CD14-positive monocyte (primary cell): ENCODE measurements around the gene TACC2. TPM values are rescaled to one million over a fixed set of nuclear protein-coding genes. Genes with fewer than 3 reads are reported as not detected.

Source experiments
- DNase-seq, 3 donors: peaks; one replicate each; pipeline ENCODE4 v3.0.0-alpha.2; 2011 to 2022
- H2AFZ ChIP-seq: 2 replicates; pipeline ENCODE4 v1.6.0; 2012; ENCODE audit warnings: mild to moderate bottlenecking, low read depth, low read length, inconsistent platforms; ENCODE audit not compliant: insufficient read depth, poor library complexity, severe bottlenecking
- H3K27ac ChIP-seq, 2 donors: 1 replicate in 1 of 2; 2 replicates in 1 of 2; pipeline ENCODE4 v1.5.1; 2012 to 2013; ENCODE audit warnings: low read length in 2 of 2, control low read depth in 1 of 2, inconsistent platforms in 1 of 2, low read depth in 1 of 2, mild to moderate bottlenecking in 1 of 2
- H3K27me3 ChIP-seq, 2 donors: one replicate each; pipeline versions ENCODE4 v1.6.0 to v1.6.1; 2011 to 2013; ENCODE audit warnings: low read length in 2 of 2; ENCODE audit not compliant: control insufficient read depth in 2 of 2, insufficient read depth in 2 of 2
- H3K36me3 ChIP-seq, 2 donors: replicated peaks in 1 of 2; 1 replicate in 1 of 2; 2 replicates in 1 of 2; pipeline versions ENCODE4 v1.5.1 to v1.6.1; 2012 to 2013; ENCODE audit warnings: low read length in 2 of 2, control low read depth in 1 of 2, inconsistent platforms in 1 of 2, mild to moderate bottlenecking in 1 of 2; ENCODE audit not compliant: insufficient read depth in 2 of 2, control insufficient read depth in 1 of 2
- H3K4me1 ChIP-seq, 2 donors: 1 replicate in 1 of 2; 2 replicates in 1 of 2; pipeline versions ENCODE4 v1.5.1 to v1.6.1; 2012 to 2013; ENCODE audit warnings: low read length in 2 of 2, control low read depth in 1 of 2, inconsistent platforms in 1 of 2, mild to moderate bottlenecking in 1 of 2, moderate library complexity in 1 of 2; ENCODE audit not compliant: insufficient read depth in 2 of 2, control insufficient read depth in 1 of 2
- H3K4me2 ChIP-seq: replicated peaks from 2 replicates; pipeline ENCODE3; 2012; ENCODE audit warnings: low read length, moderate library complexity, mild to moderate bottlenecking; ENCODE audit not compliant: poor library complexity, severe bottlenecking; ENCODE audit errors: extremely low read depth
- H3K4me3 ChIP-seq, 3 experiments: fragments of 200-600 bp in 1 of 3; sonication (generic) in 1 of 3; replicated peaks in 1 of 3; 1 replicate in 2 of 3; 2 replicates in 1 of 3; pipeline ENCODE4 v1.5.1; 2011 to 2013; ENCODE audit warnings: low read length in 3 of 3, mild to moderate bottlenecking in 3 of 3, control low read depth in 2 of 3, low read depth in 2 of 3, inconsistent platforms in 1 of 3, moderate library complexity in 1 of 3
- H3K79me2 ChIP-seq: 2 replicates; pipeline ENCODE4 v1.6.0; 2012; ENCODE audit warnings: mild to moderate bottlenecking, control low read depth, inconsistent platforms, low read length, moderate library complexity; ENCODE audit not compliant: insufficient read depth
- H3K9ac ChIP-seq: 2 replicates; pipeline ENCODE4 v1.6.0; 2017; ENCODE audit warnings: low read length, mild to moderate bottlenecking; ENCODE audit not compliant: insufficient read depth, poor library complexity, severe bottlenecking
- H3K9me3 ChIP-seq, 2 donors: replicated peaks in 1 of 2; 1 replicate in 1 of 2; 2 replicates in 1 of 2; pipeline versions ENCODE4 v1.5.1 to v1.6.1; 2012 to 2013; ENCODE audit warnings: low read length in 2 of 2, control low read depth in 1 of 2; ENCODE audit not compliant: control insufficient read depth in 1 of 2, insufficient read depth in 1 of 2
- H4K20me1 ChIP-seq: 2 replicates; pipeline ENCODE4 v1.6.0; 2012; ENCODE audit warnings: mild to moderate bottlenecking, low read length, control low read depth, moderate library complexity; ENCODE audit not compliant: insufficient read depth
- H3K27ac Mint-ChIP-seq, 7 donors: one replicate each; pipeline ENCODE4 v1.8.0; 2020; ENCODE audit warnings: mild to moderate bottlenecking in 7 of 7, mixed read lengths in 7 of 7, moderate library complexity in 6 of 7, inconsistent platforms in 2 of 7
- H3K27me3 Mint-ChIP-seq, 3 donors: one replicate each; pipeline ENCODE4 v1.8.0; 2021 to 2022; ENCODE audit warnings: low read depth in 3 of 3, mild to moderate bottlenecking in 3 of 3, mixed read lengths in 3 of 3, moderate library complexity in 3 of 3, inconsistent platforms in 1 of 3
- H3K36me3 Mint-ChIP-seq, 2 donors: one replicate each; pipeline ENCODE4 v1.8.0; 2020; ENCODE audit warnings: mixed read lengths in 2 of 2, inconsistent platforms in 1 of 2, mild to moderate bottlenecking in 1 of 2
- H3K4me1 Mint-ChIP-seq: one replicate; pipeline ENCODE4 v1.8.0; 2020; ENCODE audit warnings: mild to moderate bottlenecking, mixed read lengths
- H3K4me3 Mint-ChIP-seq, 2 donors: one replicate each; pipeline ENCODE4 v1.8.0; 2020; ENCODE audit warnings: mild to moderate bottlenecking in 2 of 2, mixed read lengths in 2 of 2, moderate library complexity in 1 of 2
- H3K9me3 Mint-ChIP-seq, 7 donors: one replicate each; pipeline ENCODE4 v1.8.0; 2020 to 2022; ENCODE audit warnings: mixed read lengths in 7 of 7, mild to moderate bottlenecking in 6 of 7, moderate library complexity in 6 of 7, inconsistent platforms in 2 of 7
- WGBS: methylation state at CpG from one replicate; pipeline ENCODE4 v1.1.5; 2013; ENCODE audit warnings: missing lambda C conversion rate; ENCODE audit not compliant: insufficient coverage; 5-methylcytosine and 5-hydroxymethylcytosine counted together
- intact Hi-C, 2 donors: fragments of 100-400 bp; cut with micrococcal nuclease; formaldehyde crosslinking; loops; one replicate each; pipeline versions ENCODE4 v1.15.0 to v1.15.1; 2023
- polyA plus RNA-seq, 3 donors: library from polyadenylated mRNA; depleted of rRNA in 1 of 3; unstranded in 2 of 3; stranded (reverse) in 1 of 3; fragments of 300-500 nt in 2 of 3; fragments of >200 nt in 1 of 3; fragmentation: Illumina TruSeq in 2 of 3; gene quantifications; 1 replicate in 2 of 3; 2 replicates in 1 of 3; pipeline ENCODE4 v1.2.3, GENCODE V29; 2012 to 2021
- TF ChIP-seq, protein P1 (sequence below): fragments of 200-600 bp; IDR thresholded peaks from one replicate; pipeline ENCODE4 v1.8.0; 2022; ENCODE audit warnings: antibody characterized with exemption, mild to moderate bottlenecking

Gene TACC2
- polyA plus RNA-seq, 3 donors = 0.03 TPM; not detected in 2

DNA sequence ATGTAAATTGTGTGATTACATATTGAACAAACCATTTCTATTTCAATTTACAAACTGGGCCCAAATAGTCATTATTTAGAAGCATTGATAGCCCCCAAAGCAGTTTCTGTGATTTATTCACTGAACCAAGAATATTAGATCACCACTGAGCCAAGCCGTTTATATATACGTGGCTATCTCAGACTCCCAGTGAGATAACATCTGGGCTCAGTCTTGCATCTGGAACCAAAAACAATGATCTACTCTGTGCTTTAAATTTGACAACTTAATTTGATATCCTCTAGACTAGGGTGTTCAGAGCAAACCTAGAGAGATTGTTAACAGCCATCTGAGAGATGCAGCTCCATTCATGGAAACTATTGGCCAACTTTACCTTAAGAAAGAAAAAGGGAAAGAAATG is 240.7 kb downstream of the TACC2 start:
- Histone ChIP-seq H3K9ac (no peak overlapping the region), H4K20me1 (no peaks in the 10 kb centered on the region), H3K79me2 (no peaks in the 10 kb centered on the region), H2AFZ (no peak overlapping the region), H3K36me3 (no peaks in the 10 kb centered on the region), H3K9me3 (no peaks in the 10 kb centered on the region), H3K4me1 (no peaks in the 10 kb centered on the region), H3K4me3 (no peak overlapping the region), H3K27ac (no peak overlapping the region), H3K27me3 (no peaks in the 10 kb centered on the region), H3K4me2 (no peak overlapping the region)
- H3K36me3 Mint-ChIP-seq = no peaks in the 10 kb centered on the region
- H3K27me3 Mint-ChIP-seq = peaks cover 2 to 13% (median 5%) of the 10 kb centered on the region in 3 donors
- WGBS = no CpG with 5 or more reads among the region's 2 CpGs
- TF ChIP-seq, protein P1, sequence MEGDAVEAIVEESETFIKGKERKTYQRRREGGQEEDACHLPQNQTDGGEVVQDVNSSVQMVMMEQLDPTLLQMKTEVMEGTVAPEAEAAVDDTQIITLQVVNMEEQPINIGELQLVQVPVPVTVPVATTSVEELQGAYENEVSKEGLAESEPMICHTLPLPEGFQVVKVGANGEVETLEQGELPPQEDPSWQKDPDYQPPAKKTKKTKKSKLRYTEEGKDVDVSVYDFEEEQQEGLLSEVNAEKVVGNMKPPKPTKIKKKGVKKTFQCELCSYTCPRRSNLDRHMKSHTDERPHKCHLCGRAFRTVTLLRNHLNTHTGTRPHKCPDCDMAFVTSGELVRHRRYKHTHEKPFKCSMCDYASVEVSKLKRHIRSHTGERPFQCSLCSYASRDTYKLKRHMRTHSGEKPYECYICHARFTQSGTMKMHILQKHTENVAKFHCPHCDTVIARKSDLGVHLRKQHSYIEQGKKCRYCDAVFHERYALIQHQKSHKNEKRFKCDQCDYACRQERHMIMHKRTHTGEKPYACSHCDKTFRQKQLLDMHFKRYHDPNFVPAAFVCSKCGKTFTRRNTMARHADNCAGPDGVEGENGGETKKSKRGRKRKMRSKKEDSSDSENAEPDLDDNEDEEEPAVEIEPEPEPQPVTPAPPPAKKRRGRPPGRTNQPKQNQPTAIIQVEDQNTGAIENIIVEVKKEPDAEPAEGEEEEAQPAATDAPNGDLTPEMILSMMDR = no peak
- no peak overlapping the region for H3K4me3 Mint-ChIP-seq
- peaks cover 0 to 4% (median 0%) of the 10 kb centered on the region in 7 donors for H3K9me3 Mint-ChIP-seq
- H3K27ac Mint-ChIP-seq = no peak overlapping the region
- intact Hi-C loops = no loop called here
- DNase-seq = no peak
- H3K4me1 Mint-ChIP-seq = no peaks in the 10 kb centered on the region

DNA sequence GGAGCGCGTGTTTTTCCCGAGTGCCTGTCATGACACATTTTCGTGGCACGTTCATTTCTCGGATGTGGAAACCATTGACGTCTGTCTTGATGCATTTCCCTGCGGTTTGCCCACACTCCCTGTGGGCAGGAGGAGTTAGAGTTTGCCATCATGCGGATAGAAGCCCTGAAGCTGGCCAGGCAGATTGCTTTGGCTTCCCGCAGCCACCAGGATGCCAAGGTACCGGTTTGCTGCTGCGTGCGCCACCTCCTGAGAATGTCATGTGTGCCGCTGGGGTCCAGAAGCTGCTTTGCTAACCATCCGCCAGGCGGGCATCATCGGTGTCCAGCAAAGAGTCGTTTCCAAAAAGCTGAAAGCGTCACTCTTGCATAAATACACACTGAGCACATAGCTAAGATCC is 241.3 kb downstream of the TACC2 start:
- Histone ChIP-seq H3K27ac (no peak overlapping the region), H4K20me1 (no peaks in the 10 kb centered on the region), H3K4me2 (no peak overlapping the region), H3K9ac (no peak overlapping the region), H3K79me2 (no peaks in the 10 kb centered on the region), H3K4me3 (no peak overlapping the region), H2AFZ (no peak overlapping the region), H3K9me3 (no peaks in the 10 kb centered on the region), H3K4me1 (no peaks in the 10 kb centered on the region), H3K36me3 (no peaks in the 10 kb centered on the region), H3K27me3 (no peaks in the 10 kb centered on the region)
- Mint-ChIP-seq H3K9me3 (peaks cover 0 to 4% (median 0%) of the 10 kb centered on the region in 7 donors), H3K36me3 (no peaks in the 10 kb centered on the region), H3K4me1 (no peaks in the 10 kb centered on the region), H3K27ac (no peak overlapping the region), H3K27me3 (peaks cover 2 to 12% (median 5%) of the 10 kb centered on the region in 3 donors), H3K4me3 (no peak overlapping the region)
- 96% methylated on average over 17 of the region's 19 CpGs for WGBS
- DNase-seq = no peak
- intact Hi-C loops = no loop called here
- TF ChIP-seq, protein P1 = no peak
